ENCODE measurements around the gene MPPED2. TPM values are rescaled to one million over a fixed set of nuclear protein-coding genes. Genes with fewer than 3 reads are reported as not detected.

MPPED2 gene
- not detected in 5 replicates for total RNA-seq (2022; extraction: Qiagen RNA extraction)

GRCh38 chr11:30586251-30587144, at the start of gene MPPED2:
TSS of gene MPPED2 (minus strand) at chr11:30586353. CDS start at chr11:30580373, 5,980 bp downstream.

Data from A549 treated with Hydrocortisone at 1 μM for 4 hours (cell line).